Stimulated activated CD8-positive, alpha-beta memory T cell treated with anti-CD3 and anti-CD28 coated beads, Interleukin-7, amount 100 ng/mL, for 48 hours (primary cell): Measurements from ENCODE around the gene MEIOB.
"Not testable (repeated sequence)": the region's sequence is repeated elsewhere in the genome, so short reads cannot be mapped to it uniquely, and the experiment has no call there.

Source experiments
- DNase-seq, 2 donors: peaks; one replicate each; pipeline ENCODE4 v3.0.0-alpha.2; 2020; ENCODE audit warnings: low read depth in 1 of 2; ENCODE audit errors: extremely low read depth in 1 of 2

The MEIOB gene

GRCh38 chr16:1908184-1908583, 36.2 kb upstream of the MEIOB start:
- no peak for DNase-seq

GRCh38 chr16:1907226-1907860, 35.4 kb upstream of the MEIOB start:
- DNase-seq, result no peak

DNA sequence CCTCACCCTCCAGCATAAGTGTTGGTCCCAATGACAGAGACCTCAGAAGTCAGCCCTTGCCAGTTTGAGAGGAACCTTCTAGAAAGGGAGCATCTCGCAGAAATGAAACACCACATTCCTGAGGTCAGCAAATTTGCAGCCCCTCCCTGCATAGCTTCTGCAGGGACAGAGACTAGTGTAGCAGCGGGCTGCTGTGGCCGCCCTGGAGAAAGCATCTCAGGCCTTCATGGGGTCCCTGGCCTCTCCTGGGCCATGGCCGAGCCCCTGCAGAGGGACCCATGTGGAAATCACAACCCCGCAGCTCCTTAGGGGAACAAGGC, 34.8 kb upstream of the MEIOB start:
- DNase-seq, result no peak

GRCh38 chr16:1906055-1906845, 34.3 kb upstream of the MEIOB start:
- no peak for DNase-seq

DNA sequence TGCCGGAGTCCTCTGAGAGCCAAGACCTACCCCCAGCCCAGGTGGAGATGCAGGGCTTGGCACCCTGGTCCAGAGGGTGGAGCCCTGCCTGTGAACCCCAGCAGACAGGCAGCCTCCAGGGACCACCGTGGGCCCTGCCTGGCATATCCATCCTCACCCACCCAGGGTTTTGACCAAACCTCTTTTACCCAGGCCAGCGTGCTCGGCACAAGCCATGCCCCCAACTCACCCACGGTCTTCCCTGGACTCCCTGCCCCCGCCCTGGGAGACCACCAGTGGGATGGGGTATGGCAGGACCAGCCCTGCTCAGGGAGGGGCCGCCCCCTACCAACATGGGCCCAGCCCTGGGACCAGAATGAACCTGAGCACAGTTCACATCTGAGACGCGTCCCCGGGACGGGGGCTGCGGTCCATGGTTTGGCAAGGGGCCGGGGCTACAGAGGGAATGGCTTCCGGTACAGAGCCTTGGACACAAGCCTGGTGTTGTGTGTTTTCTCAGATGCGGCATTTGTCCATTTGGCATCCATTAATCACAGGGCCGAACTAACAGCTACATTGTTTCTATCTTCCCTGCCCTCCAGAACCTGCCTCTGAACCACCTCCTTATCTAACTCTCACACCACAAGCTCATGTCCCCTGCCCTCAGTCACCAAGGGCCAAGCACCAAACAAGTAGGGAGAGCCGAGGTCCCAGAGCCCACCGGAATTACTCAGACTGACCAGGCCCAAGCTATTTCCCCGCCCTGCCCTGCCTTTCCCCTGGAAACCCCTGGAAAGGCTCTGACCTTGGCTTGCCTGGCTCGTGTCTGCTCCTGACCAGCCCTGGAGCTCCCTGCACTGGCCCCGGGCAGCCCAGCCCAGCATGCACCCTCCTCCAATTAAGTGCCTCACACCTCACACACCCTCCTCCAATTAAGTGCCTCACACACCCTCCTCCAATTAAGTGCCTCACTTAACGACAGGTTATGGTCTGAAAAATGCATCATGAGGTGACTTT, 32.2 kb upstream of the MEIOB start:
- no peak for DNase-seq

DNA sequence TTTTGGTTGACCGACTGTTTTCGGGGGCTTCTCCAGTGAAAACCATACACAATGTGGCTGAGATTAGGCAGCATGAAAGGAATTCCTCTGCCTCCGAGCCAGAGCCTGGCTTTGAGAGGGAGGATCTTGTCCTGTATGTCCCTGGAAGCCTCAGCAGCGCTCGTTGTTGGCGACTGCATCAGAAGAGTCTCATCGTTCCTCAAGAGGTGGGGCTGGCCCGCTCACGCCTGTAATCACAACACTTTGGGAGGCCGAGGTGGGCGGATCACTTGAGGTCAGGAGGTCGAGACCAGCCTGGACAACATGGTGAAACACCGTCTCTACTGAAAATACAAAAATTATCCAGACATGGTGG, 31.2 kb upstream of the MEIOB start:
- no peak for DNase-seq

- no peak for DNase-seq
These were observed 30.7 kb upstream of the MEIOB start for GRCh38 chr16:1902547-1903219.

- no peak for DNase-seq
These were observed 28.4 kb upstream of the MEIOB start for GRCh38 chr16:1900452-1900774.

GRCh38 chr16:1899641-1900451, 27.9 kb upstream of the MEIOB start:
- DNase-seq, result no peak

DNA sequence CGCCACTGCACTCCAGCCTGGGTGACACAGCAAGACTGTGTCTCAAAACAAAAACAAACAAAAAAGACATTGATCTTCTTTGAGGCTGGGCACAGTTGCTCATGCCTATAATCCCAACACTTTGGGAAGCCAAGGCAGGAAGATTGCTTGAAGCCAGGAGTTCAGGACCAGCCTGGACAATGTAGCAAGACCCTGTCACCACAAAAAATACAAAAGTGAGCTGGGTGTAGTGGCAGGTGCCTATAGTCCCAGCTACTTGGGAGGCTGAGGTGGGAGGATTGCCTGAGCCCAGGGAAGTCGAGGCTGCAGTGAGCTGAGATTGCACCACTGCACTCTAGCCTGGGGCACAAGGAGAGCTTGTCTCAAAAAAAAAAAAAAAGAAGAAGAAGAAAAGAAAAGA, 25.7 kb upstream of the MEIOB start:
- DNase-seq, result not testable (repeated sequence)

- no peak for DNase-seq
These were observed 24.1 kb upstream of the MEIOB start for GRCh38 chr16:1895949-1896675.

- no peak for DNase-seq
These were observed 23.1 kb upstream of the MEIOB start for GRCh38 chr16:1895068-1895467.

DNA sequence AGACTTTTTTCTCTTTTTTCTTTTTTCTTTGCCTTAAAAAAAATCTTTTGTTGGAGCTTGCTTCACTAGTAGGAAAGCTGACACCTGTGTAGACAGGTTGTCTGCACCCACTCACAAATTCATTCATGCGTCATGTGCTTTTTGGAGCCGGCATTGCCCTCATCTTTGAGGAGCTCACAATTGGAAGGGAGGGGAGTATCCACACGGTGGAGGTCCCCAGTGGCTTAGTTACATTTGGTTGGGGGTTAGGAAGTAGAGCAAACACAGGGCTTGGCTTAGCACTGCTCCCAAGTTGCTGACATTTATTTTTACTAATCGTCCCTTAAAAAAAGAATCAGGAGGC, 18.7 kb upstream of the MEIOB start:
- no peak for DNase-seq

- DNase-seq, result no peak
These were observed 18.2 kb upstream of the MEIOB start for GRCh38 chr16:1890024-1890707.

GRCh38 chr16:1887711-1888354, 15.9 kb upstream of the MEIOB start:
- no peak for DNase-seq

DNA sequence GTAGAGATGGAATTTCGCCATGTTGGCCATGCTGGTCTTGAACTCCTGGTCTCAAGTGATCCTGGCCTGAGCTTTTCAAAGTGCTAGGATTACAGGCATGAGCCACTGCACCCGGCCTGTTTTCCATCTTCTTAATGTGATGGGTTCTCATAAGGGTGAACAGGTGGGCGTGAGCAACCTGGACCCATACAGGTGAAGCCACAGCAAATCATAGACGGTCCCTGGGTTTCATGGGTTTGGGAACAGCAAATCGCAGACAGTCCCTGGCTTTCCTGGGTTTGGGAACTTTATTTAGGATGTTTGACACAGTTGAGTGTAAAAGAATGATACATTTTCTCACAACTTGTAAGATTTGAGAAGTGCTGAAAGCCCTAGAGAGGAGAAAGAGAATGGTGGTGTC, 12.9 kb upstream of the MEIOB start:
- DNase-seq, result no peak

DNA sequence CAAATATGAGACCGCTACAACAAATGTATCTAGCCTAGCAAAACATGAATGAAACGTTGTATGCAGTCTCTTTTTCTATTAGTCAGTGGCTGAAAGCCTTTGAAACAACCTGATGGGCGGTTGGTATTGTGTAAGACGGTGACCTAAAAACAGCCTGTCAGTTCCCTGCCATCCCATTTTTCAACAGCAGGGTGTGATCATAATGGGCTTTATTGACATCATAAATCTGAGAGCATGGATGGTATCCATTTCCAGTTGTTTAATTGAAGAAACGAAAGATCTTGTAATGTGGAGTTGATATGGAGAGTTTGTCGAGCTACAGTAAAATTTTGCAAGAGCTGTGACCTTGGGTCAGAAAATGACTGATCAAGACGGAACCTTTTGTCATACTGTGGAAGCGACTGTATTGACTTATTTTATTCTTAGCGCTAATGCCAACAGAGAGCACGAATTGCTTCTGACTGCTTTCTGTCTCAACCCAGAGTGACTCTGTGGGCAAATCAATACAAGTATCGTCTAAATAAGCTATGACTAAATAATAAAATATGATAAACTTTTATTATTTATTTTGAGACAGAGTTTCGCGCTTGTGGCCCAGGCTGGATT, 12.3 kb upstream of the MEIOB start:
- DNase-seq, result no peak

GRCh38 chr16:1881172-1881571, 9.2 kb upstream of the MEIOB start:
- DNase-seq, result not testable (repeated sequence)
